ENCODE data around the gene CREG2.
"Not testable (repeated sequence)": the region's sequence is repeated elsewhere in the genome, so short reads cannot be mapped to it uniquely, and the experiment has no call there.

Gene CREG2

GRCh38 chr2:101372792-101373191, 14.5 kb downstream of the CREG2 start:
- DNase-seq (ENCODE audit: low read depth): no peak

DNA sequence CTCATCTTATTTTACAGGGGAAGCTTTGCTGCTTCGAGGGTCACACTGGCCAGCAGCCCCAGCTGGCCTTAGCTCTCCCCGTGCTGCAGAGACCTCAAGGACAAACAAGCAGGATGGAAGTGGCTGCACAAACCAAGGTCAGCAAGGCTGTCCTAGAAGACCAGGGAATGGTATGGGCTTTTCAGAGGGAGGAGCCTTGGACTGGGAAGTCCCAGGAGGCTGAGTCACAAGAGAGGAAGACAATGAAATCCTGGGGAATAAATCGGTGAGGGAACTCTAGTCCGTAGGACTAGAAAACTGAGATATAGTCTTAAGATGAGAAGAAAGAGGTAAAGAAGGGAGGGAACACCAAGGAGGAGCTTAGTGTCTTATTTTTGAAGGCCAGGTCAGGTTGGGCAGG, 15.7 kb downstream of the CREG2 start:
- DNase-seq (ENCODE audit: low read depth): no peak

DNA sequence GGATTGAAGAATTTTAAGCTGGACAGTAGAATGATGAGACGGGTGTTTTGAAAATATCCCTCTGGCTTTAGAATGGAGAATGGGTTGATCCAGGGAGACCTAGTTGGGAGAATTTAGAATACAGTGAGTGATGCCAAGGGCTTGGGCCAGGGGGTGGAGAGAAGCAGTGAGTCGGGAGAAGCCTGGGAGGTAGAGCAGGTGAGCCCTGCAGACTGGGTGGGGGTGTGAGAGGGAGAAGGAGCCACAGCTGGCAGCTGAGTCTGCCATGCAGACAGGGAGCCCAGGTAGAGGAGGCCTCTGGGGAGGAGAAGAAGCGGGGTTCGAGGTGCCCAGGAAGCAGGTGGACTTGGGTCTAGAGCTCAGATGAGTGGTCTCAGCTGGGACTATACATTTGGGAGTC, 18.2 kb downstream of the CREG2 start:
- DNase-seq (ENCODE audit: low read depth): no peak

- DNase-seq (ENCODE audit: low read depth): no peak
Observed at GRCh38 chr2:101368376-101368775, 18.9 kb downstream of the CREG2 start.

- DNase-seq (ENCODE audit: low read depth): no peak
Observed at GRCh38 chr2:101367508-101367907, 19.8 kb downstream of the CREG2 start.

DNA sequence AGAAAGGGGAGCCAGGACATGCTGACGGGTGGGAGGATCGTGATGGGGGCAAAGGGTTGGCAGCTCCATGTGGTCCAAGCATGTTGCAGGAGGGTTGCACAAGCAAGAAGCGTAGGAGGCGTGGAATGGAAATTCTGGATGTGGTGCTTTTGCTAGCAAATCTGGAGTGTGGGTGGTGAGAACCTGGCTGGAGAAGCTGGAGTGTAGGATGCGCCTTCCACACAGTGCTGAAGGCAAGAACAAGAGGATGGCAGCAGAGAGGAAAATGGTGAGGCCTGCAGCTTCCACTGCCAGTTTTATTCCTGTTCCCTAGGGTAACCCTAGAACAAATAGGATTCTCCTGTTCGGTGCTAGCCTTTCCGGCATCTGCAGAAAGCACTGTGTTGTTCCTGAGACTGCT, 22.4 kb downstream of the CREG2 start:
- no peak for DNase-seq (ENCODE audit: low read depth)

- DNase-seq (ENCODE audit: low read depth): no peak
Observed at GRCh38 chr2:101362777-101363176, 24.5 kb downstream of the CREG2 start.

GRCh38 chr2:101362316-101362715, 25.0 kb downstream of the CREG2 start:
- no peak for DNase-seq (ENCODE audit: low read depth)

- DNase-seq (ENCODE audit: low read depth): no peak
Observed at GRCh38 chr2:101361522-101361921, 25.8 kb downstream of the CREG2 start.

DNA sequence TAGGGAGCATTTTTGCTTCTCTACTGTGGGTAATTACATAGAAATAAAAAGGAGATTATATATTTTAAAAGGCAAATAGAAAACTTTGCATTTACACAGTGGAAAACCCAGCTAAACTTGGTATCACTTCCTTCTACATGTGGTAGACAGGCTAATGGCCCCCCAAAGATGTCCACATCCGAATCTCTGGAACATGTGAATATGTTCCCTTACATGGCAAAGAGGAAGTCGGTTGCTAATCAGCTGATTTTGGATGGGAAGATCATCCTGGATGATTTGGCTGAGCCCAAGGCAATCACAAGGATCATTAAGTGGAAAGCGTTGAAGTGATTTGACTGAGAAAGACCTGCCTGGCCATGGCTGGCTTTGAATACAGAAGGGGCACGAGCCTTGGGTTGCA, 26.2 kb downstream of the CREG2 start:
- no peak for DNase-seq (ENCODE audit: low read depth)

DNA sequence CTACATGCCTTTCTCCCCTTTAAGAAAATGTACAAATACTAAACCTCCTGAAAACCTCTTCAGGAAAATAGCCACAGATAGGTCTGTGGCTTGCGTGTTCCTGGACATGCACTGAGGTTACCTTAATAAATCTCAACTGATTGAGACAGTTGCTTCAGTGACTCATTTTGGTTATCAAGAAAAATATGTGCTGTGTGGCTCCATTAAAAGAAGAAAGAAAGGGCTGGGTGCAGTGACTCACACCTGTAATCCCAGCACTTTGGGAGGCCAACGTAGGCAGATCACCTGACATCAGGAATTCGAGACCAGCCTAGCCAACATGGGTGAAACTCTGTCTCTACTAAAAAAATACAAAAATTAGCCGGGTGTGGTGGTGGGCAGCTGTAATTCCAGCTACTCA, 27.1 kb downstream of the CREG2 start:
- DNase-seq (ENCODE audit: low read depth): no peak

GRCh38 chr2:101359410-101359954, 27.8 kb downstream of the CREG2 start:
- DNase-seq (ENCODE audit: low read depth): no peak

DNA sequence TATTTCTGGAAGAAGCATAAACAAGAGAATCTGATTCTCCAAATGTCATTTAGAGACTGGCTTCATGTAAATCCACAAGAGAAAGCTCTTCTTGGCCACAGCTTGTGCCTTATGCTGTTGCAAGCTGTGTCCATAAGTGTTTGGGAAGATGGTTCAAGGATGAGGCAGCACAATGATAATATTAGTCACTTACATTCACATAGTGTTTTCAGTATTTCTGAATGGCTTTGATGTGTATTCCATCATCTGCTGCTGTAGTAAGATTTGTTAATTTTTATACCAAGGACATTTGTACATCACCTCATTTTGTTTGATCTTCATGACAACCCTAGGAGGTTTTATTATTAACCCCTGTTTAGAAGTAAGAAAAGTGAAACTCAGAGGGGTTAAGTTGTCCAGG, 29.9 kb downstream of the CREG2 start:
- DNase-seq (ENCODE audit: low read depth): no peak

DNA sequence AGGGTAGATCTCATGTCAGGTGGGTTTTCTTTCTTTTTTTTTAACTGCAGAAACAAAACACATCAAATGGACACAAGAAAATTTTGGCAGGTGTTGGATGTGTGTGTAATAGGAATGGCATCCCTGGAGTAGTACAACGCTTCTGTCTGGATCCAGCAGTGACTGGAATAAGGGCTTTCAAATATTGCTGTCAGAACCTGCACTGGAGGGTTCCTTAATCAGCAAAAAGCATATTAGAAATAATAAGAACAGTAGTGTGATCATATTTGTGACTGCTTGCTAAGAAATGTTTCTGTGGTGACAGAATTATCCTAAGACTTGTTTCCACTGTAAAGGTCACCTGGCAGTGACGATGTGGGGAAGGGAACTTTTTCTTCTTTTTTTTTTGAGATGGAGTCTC, 30.8 kb downstream of the CREG2 start:
- no peak for DNase-seq (ENCODE audit: low read depth)

- no peak for DNase-seq (ENCODE audit: low read depth)
Observed at GRCh38 chr2:101356055-101356454, 31.2 kb downstream of the CREG2 start.

GRCh38 chr2:101355401-101356054, 31.8 kb downstream of the CREG2 start:
- no peak for DNase-seq (ENCODE audit: low read depth)

DNA sequence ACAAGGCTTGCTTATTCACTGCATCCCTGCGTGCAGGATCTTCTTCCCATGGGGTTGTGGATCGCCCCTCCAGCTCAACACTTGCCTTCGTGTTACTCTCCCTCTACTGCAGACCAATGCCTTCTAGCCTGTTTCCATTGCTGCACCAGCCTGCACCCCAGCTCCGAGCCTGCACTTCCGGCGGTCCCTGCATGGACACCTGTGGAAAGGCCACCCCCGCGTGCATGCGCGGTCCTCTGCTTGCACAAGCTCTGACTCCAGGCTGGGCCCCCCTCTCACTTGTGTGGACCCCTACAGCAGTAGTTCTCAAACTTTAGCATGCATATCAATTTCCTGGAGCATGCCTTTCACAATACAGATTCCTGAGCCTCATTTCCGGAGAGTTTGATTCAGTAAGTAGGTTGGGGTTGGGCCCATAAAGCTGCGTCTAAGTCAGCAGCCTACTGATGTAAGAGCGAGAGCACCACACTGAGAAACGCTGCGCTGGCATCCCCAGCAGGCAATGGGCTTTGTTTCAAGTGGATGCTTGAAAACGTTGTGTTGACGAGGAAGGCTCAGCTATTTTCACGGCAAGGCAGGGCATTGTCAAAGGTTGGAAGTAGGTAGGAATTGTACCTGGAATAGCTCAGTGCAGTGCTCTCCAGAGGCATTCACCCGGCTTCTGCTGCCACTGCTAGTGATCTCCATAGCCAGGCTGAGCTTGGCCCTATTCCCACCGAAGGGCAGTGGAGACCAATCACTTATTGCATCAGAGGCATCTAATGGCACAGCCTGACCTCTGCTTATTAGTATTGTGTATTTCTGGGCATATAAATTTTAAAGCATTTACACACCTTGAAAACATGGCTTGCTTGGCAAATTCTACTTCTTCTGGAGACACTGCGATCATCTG, 32.6 kb downstream of the CREG2 start:
- no peak for DNase-seq (ENCODE audit: low read depth)

DNA sequence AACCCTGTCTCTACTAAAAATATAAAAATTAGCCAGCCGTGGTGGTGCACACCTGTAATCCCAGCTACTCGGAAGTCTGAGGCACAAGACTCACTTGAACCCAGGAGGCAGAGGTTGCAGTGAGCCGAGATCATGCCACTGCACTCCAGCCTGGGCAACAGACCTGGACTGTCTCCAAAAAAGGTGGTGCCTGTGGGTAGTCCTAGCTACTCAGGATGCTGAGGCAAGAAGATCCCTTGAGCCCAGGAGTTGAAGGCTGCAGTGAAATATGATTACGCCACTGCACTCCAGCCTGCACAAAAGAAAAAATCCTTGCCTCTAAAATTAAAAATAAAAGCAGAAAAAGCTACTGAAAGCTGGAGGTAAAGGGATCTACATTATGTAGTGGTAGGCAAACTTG, 34.7 kb downstream of the CREG2 start:
- not testable (repeated sequence) for DNase-seq (ENCODE audit: low read depth)

- no peak for DNase-seq (ENCODE audit: low read depth)
Observed at GRCh38 chr2:101351207-101351606, 36.1 kb downstream of the CREG2 start.

GRCh38 chr2:101349893-101350662, 37.2 kb downstream of the CREG2 start:
- DNase-seq (ENCODE audit: low read depth): no peak

GRCh38 chr2:101348883-101349282, 38.4 kb downstream of the CREG2 start:
- no peak for DNase-seq (ENCODE audit: low read depth)

DNA sequence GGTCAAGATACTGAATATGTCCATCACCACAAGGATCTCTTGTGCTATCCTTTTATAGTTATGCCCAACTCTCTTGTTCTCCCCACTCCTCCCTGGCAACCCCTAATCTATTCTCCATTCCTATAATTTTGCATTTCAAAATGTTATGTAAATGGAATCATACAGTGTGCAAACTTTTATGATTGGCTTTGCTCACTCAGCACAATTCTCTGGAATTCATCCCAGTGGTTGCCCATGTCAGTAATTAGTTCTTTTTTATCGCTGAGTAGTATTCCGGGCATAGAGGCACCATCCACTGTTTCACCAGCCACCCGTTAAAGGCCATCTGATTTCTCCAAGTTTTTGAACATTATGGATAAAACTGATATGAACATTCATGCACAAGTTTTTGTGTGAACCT, 40.4 kb downstream of the CREG2 start:
- DNase-seq (ENCODE audit: low read depth): no peak

DNA sequence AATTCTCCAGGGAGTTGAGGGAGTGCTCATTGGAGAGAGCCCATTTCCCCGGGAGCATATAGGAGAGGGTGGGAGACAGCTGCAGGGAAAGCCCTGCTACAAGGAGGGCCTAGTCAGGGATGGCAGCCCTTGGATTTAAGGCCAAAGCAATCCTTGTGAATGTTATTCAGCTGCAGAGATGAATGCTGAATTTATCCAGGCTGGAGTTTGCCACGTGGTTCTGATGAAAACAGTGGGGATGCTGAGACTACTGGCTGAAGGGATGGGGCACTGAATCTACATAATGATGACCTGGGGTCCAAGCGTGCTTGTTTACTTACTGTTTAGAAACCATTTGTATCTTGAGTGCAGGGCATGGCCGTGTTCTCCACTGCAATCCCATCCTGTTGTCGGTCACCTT, 43.2 kb downstream of the CREG2 start:
- no peak for DNase-seq (ENCODE audit: low read depth)

All from stimulated activated CD8-positive, alpha-beta memory T cell treated with anti-CD3 and anti-CD28 coated beads, Interleukin-12 subunit alpha, Interleukin-12 subunit beta, amount 100 ng/mL, for 1 hour (primary cell).